Measurements from ENCODE around the gene CSF2. TPM values are rescaled to one million over a fixed set of nuclear protein-coding genes. Genes with fewer than 3 reads are reported as not detected.

CSF2 gene
- total RNA-seq, 2 experiments from 2014 or later, result not detected

- ChIA-PET POLR2A (no interaction called here), CTCF (ENCODE audit: unreplicated experiment) (no interaction called here)
- no peak for DNase-seq (ENCODE audit: low spot score)
- H3K9me3 ChIP-seq (ENCODE audit: low read length), result no peaks in the 10 kb centered on the region
- H4K20me1 ChIP-seq (ENCODE audit: insufficient read depth, low read length), result no peaks in the 10 kb centered on the region
- H3K79me2 ChIP-seq (ENCODE audit: insufficient read depth, low read depth, low read length), result no peaks in the 10 kb centered on the region
- BruUV-seq (replicated peaks), result no TSS peak
- no peak overlapping the region for H3K4me2 ChIP-seq (ENCODE audit: low read length)
- no peak for TF ChIP-seq EZH2phosphoT487 (IDR thresholded peaks at IDR 0.05; ENCODE audit: borderline replicate concordance, low read depth, low read length)
- TF ChIP-seq, protein P1, sequence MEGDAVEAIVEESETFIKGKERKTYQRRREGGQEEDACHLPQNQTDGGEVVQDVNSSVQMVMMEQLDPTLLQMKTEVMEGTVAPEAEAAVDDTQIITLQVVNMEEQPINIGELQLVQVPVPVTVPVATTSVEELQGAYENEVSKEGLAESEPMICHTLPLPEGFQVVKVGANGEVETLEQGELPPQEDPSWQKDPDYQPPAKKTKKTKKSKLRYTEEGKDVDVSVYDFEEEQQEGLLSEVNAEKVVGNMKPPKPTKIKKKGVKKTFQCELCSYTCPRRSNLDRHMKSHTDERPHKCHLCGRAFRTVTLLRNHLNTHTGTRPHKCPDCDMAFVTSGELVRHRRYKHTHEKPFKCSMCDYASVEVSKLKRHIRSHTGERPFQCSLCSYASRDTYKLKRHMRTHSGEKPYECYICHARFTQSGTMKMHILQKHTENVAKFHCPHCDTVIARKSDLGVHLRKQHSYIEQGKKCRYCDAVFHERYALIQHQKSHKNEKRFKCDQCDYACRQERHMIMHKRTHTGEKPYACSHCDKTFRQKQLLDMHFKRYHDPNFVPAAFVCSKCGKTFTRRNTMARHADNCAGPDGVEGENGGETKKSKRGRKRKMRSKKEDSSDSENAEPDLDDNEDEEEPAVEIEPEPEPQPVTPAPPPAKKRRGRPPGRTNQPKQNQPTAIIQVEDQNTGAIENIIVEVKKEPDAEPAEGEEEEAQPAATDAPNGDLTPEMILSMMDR (conservative IDR thresholded peaks at IDR 0.05; ENCODE audit: low read length), result no peak
- H3K36me3 ChIP-seq (ENCODE audit: insufficient read depth, low read length), result no peaks in the 10 kb centered on the region
- H2AFZ ChIP-seq (ENCODE audit: low read length), result no peak overlapping the region
- no peak overlapping the region for H3K4me3 ChIP-seq (ENCODE audit: low read depth, low read length, poor library complexity, severe bottlenecking)
- no peak overlapping the region for H3K27ac ChIP-seq (ENCODE audit: low read depth, low read length, poor library complexity, severe bottlenecking)
- H3K4me1 ChIP-seq (ENCODE audit: insufficient read depth, low read length, poor library complexity, severe bottlenecking), result no peaks in the 10 kb centered on the region
- no peaks in the 10 kb centered on the region for H3K9me2 ChIP-seq (ENCODE audit: insufficient read depth, low read length)
- intact Hi-C loops (cut with micrococcal nuclease; ENCODE audit: unreplicated experiment), result no loop called here
Measured at GRCh38 chr5:132087661-132088060, 14.1 kb downstream of the CSF2 start.

DNA sequence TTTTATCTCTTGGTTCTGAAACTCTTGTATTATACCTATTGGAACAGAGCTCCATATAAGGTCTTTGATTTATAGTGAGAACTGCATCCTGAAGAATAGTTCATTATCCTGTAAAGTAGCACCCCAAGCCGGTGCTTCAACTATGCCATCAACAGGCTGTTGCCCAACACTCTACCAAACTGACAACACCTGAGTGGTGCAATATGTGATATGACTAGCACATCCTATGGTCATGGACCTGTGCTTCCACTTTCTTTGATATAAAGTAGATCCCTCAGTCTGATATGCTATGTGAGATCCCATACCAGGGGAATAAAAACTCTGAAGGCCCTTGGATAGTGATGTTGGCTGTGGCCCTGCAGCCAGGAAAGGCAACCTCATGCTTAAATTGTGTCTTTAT lies 15.8 kb downstream of the CSF2 start:
- Histone ChIP-seq H3K9me2 (ENCODE audit: insufficient read depth, low read length) (no peaks in the 10 kb centered on the region), H3K36me3 (ENCODE audit: insufficient read depth, low read length) (no peaks in the 10 kb centered on the region), H3K79me2 (ENCODE audit: insufficient read depth, low read depth, low read length) (no peaks in the 10 kb centered on the region), H3K4me3 (ENCODE audit: low read depth, low read length, poor library complexity, severe bottlenecking) (no peak overlapping the region), H4K20me1 (ENCODE audit: insufficient read depth, low read length) (no peaks in the 10 kb centered on the region), H3K27ac (ENCODE audit: low read depth, low read length, poor library complexity, severe bottlenecking) (no peak overlapping the region), H3K4me1 (ENCODE audit: insufficient read depth, low read length, poor library complexity, severe bottlenecking) (no peaks in the 10 kb centered on the region), H2AFZ (ENCODE audit: low read length) (no peak overlapping the region), H3K9me3 (ENCODE audit: low read length) (no peaks in the 10 kb centered on the region), H3K4me2 (ENCODE audit: low read length) (no peak overlapping the region)
- ChIA-PET POLR2A (no interaction called here), CTCF (ENCODE audit: unreplicated experiment) (no interaction called here)
- intact Hi-C loops (cut with micrococcal nuclease; ENCODE audit: unreplicated experiment), result no loop called here
- no TSS peak for BruUV-seq (replicated peaks)
- TF ChIP-seq, protein P1 (conservative IDR thresholded peaks at IDR 0.05; ENCODE audit: low read length), result no peak
- TF ChIP-seq EZH2phosphoT487 (IDR thresholded peaks at IDR 0.05; ENCODE audit: borderline replicate concordance, low read depth, low read length), result no peak
- DNase-seq (ENCODE audit: low spot score), result no peak

GRCh38 chr5:132090107-132090506 lies 16.5 kb downstream of the CSF2 start:
- ChIA-PET CTCF (ENCODE audit: unreplicated experiment) (no interaction called here), POLR2A (no interaction called here)
- Histone ChIP-seq H3K36me3 (ENCODE audit: insufficient read depth, low read length) (no peaks in the 10 kb centered on the region), H3K79me2 (ENCODE audit: insufficient read depth, low read depth, low read length) (no peaks in the 10 kb centered on the region), H3K9me2 (ENCODE audit: insufficient read depth, low read length) (no peaks in the 10 kb centered on the region), H3K4me3 (ENCODE audit: low read depth, low read length, poor library complexity, severe bottlenecking) (no peak overlapping the region), H3K4me2 (ENCODE audit: low read length) (no peak overlapping the region), H3K9me3 (ENCODE audit: low read length) (no peaks in the 10 kb centered on the region), H4K20me1 (ENCODE audit: insufficient read depth, low read length) (no peaks in the 10 kb centered on the region), H3K27ac (ENCODE audit: low read depth, low read length, poor library complexity, severe bottlenecking) (no peak overlapping the region), H2AFZ (ENCODE audit: low read length) (no peak overlapping the region), H3K4me1 (ENCODE audit: insufficient read depth, low read length, poor library complexity, severe bottlenecking) (no peaks in the 10 kb centered on the region)
- BruUV-seq (replicated peaks), result no TSS peak
- intact Hi-C loops (cut with micrococcal nuclease; ENCODE audit: unreplicated experiment), result no loop called here
- TF ChIP-seq EZH2phosphoT487 (IDR thresholded peaks at IDR 0.05; ENCODE audit: borderline replicate concordance, low read depth, low read length), result no peak
- TF ChIP-seq, protein P1 (conservative IDR thresholded peaks at IDR 0.05; ENCODE audit: low read length), result no peak
- DNase-seq (ENCODE audit: low spot score), result no peak

All from OCI-LY7 (cell line).